ENCODE measurements around the gene DOCK9. TPM values are rescaled to one million over a fixed set of nuclear protein-coding genes. Genes with fewer than 3 reads are reported as not detected.

Gene DOCK9
- total RNA-seq, 4 donors from 2014 or later, result 79.1 to 197 (median 107) TPM

DNA sequence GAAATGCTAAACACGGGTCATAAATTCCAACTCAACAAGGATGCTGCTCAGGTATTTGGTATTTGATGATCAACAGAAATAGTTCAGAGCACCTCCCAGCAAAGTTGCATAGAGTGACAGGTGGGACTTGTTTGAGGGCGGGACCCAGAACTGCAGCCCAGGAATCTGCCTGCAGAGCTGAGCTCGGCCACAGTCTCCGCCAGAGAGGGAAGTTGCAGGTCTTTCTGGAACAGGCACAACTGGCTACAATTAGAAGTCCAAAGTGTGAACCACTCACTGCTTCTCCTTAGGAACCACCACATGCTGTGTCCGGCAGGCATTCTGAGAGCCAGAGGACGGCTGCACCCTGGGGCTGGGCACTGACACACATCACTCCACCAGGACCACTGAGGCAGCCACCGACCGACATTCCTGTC is 226.5 kb downstream of the DOCK9 start:
- H3K36me3 ChIP-seq, result no peaks in the 10 kb centered on the region
- no peak overlapping the region for H3K27ac ChIP-seq
- intact Hi-C loops (cut with DNase I; ENCODE audit: low total_unique reads), result no loop called here
- peaks cover 0 to 16% of the 10 kb centered on the region in 2 donors for H3K27me3 ChIP-seq
- TF ChIP-seq CTCF (IDR thresholded peaks at IDR 0.05), result no peak
- no peak for TF ChIP-seq POLR2A (IDR thresholded peaks at IDR 0.05)
- no peak overlapping the region for H3K4me3 ChIP-seq
- no peaks in the 10 kb centered on the region for H3K9me3 ChIP-seq
- H3K4me1 ChIP-seq, result peaks cover 0 to 8% of the 10 kb centered on the region in 2 donors
- DNase-seq, result no peak

GRCh38 chr13:98749501-98749900 is 228.4 kb downstream of the DOCK9 start:
- intact Hi-C loops (cut with DNase I; ENCODE audit: low total_unique reads), result no loop called here
- Histone ChIP-seq H3K27me3 (peaks cover 0 to 16% of the 10 kb centered on the region in 2 donors), H3K27ac (no peak overlapping the region), H3K4me1 (peaks cover 0 to 8% of the 10 kb centered on the region in 2 donors), H3K9me3 (no peaks in the 10 kb centered on the region), H3K4me3 (no peak overlapping the region), H3K36me3 (no peaks in the 10 kb centered on the region)
- TF ChIP-seq CTCF (IDR thresholded peaks at IDR 0.05) (no peak), POLR2A (IDR thresholded peaks at IDR 0.05) (no peak)
- no peak for DNase-seq

DNA sequence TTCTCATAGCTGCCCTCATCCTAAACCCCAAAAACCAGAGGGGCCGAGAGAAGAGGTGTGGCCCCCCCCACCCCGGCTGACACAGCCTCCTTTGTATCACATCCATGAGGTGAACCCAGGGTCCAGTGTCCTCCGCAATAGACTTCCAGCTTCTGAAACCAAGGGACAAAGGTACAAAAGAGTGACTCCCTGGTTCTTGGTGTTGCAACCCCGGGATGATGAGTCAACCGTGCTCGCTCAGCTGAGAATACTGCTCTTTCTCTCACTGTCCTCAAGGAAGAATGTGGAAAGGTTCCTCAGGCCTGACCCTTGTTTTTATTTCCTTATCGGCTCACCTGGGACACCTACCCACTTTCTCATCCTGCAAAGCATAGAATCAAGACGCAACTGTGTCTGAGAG is 230.9 kb downstream of the DOCK9 start:
- no peak overlapping the region for H3K4me3 ChIP-seq
- intact Hi-C loops (cut with DNase I; ENCODE audit: low total_unique reads), result no loop called here
- TF ChIP-seq CTCF (IDR thresholded peaks at IDR 0.05) (no peak), POLR2A (IDR thresholded peaks at IDR 0.05) (no peak)
- H3K9me3 ChIP-seq, result no peaks in the 10 kb centered on the region
- DNase-seq, result no peak
- no peak overlapping the region for H3K27ac ChIP-seq
- peaks cover 0 to 1% of the 10 kb centered on the region in 2 donors for H3K4me1 ChIP-seq
- H3K36me3 ChIP-seq, result no peaks in the 10 kb centered on the region
- H3K27me3 ChIP-seq, result peaks cover 0 to 7% of the 10 kb centered on the region in 2 donors

Small RNA genes lying within 50 kb of the gene (small RNA-seq; reads per million reads assigned to genes)
- not detected for gene AL161420.1
- gene RNU6-83P, result not detected

Other genes with a start within 250 kb of the DOCK9 start
- 1 to 10 TPM in 1 of 4 donors, under 1 TPM in 1, not detected in 2; 0.97 to 2.1 TPM for gene SLC15A1, start 225.4 kb downstream of the DOCK9 start, total RNA-seq
- gene UBAC2, start 222.8 kb upstream of the DOCK9 start, total RNA-seq, result 10 to 100 TPM; 54.4 to 65.9 (median 59.5) TPM

Data from uterus (tissue), 4 donors.